ENCODE data around the gene SP100.
"Not testable (repeated sequence)": the region's sequence is repeated elsewhere in the genome, so short reads cannot be mapped to it uniquely, and the experiment has no call there.

SP100 gene

DNA sequence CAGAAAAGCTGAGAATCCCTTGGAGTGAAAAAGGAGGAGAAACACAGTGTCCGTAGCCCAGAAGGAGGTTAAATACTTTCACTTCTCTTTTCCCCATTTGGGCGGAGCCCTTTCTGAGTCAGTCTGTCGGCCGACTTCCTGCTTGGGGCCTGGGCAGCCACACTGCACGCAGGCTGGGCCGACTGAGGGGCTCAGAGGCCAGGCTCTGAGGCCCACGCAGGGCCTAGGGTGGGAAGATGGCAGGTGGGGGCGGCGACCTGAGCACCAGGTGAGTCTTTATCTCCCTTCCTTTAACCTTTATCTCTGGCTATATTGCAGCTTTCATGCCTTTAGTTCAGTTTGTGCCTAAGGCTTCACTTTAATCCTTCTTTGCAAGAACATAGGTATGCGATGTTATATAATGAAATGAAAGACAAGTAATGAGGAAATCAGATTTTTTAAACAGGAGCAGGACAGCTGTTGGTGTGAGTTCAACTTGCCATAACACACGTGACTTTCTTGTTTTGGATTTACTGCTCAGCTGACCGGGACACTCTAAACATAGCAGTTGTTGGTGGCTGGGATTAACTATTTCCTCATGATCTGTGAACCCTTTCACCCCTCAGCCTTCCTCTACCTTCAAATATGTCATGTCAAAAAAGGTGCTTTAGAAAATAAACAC lies at the start of gene SP100:
TSS of gene SP100 (plus strand) at position 141 of the 661 bp plus-strand sequence. CDS start at position 237, 96 bp downstream.
- DNase-seq (ENCODE audit: low read depth), result peak; percentile 77

DNA sequence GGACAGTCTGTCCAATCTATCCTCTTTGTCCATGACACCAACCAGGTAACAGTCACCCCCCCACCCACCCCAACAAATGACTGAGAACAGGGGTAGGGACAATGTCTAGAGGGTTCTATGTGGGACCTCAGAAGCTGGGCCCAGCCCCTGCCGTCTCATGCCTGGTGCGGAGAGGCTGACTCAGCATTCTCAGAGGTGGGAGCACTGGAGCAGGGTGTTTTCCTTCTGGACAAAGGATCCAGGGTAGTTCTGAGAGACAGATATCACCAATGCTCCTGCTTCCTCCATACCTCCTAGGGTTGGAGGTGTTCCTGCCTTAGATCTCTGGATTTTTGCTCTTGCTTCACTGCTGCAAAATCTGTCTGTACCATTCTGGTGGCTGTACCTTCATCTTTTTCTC lies 33.9 kb upstream of the SP100 start:
- DNase-seq (ENCODE audit: low read depth), result no peak

DNA sequence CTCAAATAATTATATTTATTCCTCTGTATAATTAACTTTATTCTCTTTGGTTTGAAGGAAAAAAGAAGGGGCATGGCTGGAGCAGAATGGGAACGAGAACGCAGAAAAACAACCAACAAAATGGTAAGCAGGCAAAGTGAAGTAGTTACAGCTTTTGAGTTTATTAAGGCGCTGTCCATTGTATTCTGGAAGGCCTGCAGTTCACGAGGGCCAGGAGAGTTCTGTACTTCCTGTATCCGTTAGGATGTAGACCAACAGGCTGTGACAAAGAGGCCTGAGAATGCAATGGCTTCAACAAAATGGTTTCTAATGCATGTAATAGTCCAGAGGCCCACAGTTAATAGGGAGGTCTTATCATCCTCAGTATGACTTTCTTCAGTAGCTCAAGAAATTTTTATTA lies 32.5 kb upstream of the SP100 start:
- no peak for DNase-seq (ENCODE audit: low read depth)

DNA sequence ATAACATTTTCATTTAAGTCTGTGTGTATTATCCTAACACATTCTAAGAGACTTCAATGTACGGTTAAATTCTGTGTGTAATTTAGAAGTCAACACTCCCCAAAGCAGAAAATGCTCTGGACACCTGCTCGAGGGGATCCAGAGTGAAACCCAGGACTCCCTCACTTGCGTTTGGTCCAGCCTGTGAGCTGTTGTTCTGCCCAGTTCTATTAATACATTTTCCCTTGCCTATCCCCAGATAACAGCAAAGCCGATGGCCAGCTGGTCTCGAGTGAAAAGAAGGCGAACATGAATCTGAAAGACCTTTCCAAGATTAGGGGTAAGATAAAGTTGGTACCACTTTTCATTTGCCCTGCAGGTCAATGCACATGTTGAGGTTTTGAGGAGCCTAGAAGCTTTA lies 31.0 kb upstream of the SP100 start:
- DNase-seq (ENCODE audit: low read depth), result no peak

DNA sequence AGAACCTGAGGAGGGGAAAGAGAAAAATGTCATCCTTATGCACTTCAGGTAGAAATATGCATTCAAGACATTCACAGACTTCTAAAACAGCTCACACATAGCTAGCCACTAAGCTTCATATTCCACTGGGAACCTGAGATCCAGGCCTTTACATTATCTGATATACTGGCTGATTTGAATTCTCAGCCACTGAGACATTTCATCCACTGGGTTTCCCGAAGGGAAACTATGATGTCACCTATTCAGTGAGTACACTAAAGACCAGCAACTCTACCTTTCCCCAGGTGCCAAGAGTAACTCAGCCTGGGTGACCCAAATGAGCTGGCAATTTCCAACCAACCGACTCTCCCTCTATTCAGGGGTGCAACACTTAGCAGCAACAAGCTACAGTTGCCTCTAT lies 21.7 kb upstream of the SP100 start:
- DNase-seq (ENCODE audit: low read depth), result no peak

DNA sequence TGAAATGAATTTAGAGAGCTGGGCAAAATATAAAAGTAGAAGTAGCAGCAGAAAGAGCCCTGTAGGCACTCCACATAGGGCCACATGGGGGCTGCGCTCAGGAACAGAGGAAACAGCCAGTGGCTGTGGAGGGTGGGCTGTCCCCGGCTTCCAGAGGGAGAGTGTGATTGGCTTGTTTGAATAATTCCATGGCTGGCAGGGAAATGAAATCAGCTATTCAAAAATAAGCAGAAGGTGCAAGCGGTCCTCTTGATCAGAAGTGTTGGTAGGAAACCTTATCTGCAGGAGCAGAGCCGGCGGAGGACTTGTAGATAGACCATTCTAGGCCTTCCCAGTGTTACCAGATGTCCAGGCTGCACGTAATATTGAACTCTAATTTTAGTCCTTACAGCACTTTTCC lies 17.3 kb upstream of the SP100 start:
- DNase-seq (ENCODE audit: low read depth), result not testable (repeated sequence)

DNA sequence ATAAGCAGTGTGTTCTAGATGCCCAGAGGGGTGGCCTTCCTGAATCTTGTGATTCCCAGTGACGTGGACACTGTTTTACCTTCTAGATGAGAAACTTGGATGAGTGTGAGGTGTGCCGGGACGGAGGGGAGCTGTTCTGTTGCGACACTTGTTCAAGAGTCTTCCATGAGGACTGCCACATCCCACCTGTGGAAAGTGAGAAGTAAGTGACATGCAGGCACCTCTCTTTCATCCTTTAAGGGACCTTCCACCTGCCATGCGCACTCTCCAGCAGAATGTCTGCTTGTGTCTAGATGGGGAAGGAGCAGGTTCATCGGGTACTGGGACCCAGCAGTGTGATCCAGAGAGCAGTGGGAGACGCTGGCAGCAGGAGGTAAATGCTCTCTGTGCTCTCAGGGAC lies 16.0 kb upstream of the SP100 start:
- no peak for DNase-seq (ENCODE audit: low read depth)

DNA sequence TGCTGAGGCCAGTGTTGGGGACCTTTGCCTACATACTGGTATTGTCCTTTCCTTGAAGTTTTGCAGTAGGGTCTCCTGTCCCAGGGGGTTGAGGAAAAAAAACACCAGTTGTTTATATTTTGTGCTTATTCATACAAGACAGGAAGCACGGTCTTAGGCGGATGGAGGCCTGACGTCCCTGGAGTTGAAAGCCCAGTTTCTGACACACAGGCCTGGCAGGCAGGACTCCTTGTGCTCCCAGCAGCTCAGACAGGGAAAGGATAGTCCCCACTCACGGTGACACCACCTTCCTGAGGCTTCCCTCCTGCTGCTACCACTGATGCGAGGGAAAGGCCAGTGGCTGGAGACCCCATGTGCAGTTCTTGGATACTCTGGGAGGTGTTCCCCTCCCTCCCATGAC lies 15.5 kb upstream of the SP100 start:
- DNase-seq (ENCODE audit: low read depth), result no peak

DNA sequence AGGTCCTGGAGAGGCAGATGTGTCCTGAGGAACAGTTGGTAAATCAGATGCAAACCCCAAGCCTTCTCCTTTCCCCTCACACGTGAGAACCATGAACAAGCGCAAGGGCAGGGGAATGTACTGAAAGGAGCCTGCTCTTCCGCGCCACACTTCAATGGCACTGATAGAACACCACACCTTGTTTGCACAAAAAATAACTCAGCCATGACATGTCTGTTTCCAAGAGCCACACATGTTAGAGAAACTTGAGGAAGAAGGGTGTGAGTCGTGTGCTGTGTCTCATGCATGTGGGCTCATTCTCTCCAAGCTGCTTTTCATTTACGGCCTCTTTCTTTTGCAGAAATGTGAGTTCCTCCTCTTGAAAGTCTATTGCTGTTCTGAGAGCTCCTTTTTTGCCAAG lies 15.0 kb upstream of the SP100 start:
- not testable (repeated sequence) for DNase-seq (ENCODE audit: low read depth)

DNA sequence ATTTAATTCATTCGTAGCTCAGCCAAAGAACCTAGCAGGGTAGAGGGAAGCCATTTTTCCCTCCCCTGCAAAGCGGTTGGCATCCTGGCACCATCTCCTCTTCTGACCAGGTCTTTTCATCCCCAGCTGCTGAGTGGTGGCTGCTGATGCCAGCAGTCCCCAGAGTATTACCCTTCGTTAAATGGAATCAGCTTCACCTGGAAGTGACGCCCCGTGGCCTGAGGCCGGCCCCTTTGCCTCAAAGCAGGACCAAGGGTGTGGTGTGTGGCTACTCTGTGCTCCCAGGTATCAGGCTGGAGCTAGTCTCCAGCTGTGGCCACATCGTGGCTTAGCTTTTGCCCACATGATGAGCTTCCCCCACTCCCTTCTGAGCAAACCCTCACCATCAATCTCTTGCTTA lies 12.3 kb upstream of the SP100 start:
- DNase-seq (ENCODE audit: low read depth), result no peak

DNA sequence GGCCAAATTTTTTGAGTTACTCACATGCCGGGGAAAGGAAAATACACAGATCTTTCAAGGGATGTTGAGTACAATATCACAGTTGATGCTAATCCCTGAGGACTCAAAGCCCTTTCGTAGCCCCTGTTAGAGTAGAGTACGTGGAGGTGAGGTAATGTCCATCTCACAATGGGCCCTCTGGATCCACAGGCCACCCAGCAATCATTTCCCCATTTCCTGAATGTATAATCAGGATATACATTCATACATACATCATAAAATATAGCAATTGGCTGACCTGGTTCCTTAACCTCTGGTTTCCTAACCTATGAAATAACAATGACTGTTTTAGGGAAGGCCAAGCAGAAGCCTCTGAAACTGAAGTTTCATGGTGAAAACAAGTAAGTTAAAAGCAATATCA lies 10.2 kb upstream of the SP100 start:
- no peak for DNase-seq (ENCODE audit: low read depth)

DNA sequence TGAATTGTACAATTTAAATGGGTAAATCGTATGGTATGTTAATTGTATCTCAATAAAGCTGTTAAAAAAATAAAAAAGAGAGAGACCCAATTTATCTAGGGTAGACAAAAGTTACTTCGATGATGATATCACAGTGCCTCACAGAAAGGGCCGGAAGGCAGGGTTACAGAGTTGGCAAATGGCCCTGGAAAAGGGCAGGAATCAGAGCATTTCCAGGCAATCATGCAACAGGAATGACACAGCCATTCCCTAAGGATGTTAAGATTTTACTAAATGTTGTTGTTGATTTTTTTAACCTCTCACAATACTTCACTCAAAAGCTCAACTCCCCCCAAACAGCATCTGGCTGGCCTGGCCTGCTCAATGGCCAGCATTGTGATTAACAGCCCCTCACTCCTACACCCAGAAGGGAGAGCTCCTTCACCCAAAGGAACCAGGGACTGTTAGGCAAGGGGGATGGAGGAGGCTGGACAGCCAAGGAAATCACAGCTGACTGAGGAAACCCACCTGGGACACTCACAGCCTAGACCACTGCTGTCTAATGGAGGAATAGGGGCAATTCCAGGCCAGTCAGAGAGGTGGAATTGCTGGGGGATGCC lies 7.7 kb upstream of the SP100 start:
- DNase-seq (ENCODE audit: low read depth), result peak; percentile 92

DNA sequence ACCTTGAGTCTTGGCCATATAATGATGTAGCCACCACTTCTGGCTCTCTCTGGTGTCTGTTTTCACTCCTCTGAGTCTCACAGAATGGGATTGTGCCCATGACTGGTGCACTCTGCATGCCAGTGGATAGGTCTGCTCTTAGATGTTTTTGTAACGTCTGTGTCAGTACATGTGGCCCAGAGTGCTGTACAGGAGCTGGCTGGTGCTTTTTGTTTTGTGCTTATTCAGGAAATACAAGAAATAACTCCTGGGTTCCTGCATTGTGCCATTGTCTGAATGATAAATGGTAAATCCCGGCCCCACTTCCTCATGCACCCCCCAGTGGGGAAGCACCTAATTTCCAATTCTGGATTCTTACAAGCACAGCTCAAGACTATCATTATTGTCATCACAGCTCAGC lies 6.7 kb upstream of the SP100 start:
- DNase-seq (ENCODE audit: low read depth), result not testable (repeated sequence)

DNA sequence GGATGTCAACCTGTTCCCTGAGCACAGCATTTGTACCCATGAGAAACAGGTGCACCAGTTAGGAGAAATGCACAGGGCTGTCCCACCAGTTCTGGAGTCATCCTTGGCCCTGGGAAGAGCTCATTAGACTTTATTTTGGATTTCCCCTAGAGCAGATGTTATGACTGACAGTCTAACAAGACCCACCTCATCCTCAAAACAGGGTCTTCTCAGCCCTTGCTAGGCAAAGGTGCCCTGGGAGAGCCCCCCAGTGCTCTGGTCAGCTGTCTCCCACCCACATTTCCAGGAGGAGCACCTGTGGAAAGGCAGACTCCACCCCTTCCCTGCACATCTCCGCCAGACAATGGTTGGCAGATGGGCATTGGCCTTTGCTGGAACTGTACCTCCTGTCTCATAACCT lies 5.7 kb upstream of the SP100 start:
- DNase-seq (ENCODE audit: low read depth), result no peak

DNA sequence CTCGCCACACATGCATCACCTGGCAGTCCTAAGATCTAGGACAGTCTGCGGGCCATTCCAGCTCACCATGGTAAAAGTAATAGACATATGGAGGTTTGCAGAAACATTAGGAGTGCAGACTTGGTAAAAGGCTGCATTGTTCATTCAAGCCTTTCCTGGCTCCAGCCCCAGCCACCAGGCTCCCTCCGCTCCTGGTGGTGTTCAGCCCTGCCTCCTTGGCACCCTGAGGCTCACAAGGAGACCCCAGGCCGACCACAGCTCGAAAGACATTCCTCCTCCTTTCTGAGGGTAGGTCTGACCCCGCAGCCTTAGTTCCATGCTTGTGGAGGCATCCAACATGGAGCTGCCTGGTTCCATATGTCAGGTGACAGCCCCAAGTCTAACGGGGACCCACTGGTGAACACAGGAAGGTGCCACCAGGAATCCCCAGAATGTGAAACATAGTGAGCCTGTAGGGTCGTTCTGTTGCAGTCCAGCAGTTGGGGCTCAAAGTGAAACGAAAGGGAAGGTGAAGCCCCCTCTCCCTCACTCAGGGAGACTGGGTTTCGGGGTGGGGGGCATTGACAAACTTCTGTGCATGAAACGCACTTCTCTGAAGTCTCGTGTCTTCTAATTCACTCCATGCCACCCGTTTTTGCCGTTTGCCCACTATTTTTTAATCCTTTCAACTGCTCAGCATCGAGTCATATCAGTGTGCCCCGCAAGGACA lies 5.0 kb upstream of the SP100 start:
- no peak for DNase-seq (ENCODE audit: low read depth)

DNA sequence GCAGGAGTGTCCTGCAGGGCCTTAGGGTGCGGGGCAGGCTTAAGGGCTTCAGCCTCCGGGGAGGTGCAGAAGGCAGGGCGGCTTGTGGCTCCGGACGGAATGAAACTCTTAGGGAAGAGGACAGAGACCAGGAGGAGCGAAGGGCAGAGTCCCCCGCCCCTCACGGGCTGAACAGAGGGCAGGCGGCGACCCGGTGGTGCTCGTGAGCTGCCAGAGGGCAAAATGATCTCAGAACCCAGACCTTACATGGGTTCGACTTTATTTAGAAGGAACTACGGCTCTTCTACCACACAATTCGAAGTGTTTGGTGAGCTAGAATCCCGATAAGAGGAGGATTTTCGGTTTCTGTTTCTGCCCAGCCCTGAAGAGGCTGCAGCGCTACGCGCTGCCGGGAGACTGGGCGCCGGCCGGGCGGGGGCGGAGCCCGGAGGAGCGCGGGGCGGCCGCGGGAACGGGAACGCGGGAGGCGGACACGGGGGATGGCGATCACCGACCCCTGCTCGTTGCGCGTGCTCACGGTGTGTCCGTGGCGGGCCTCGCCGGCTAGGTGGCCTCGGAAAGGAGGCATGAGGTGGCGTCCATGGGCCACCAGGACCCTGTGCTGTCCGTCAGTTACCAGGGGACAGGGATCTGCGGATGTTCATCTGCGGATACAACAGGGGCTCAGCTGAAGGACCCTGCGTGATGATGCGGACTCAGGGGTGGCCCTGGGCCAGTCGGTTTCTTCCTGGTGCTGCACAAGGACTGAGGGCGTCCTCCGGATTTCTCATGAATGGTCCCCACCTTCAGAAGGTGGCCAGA lies 4.2 kb upstream of the SP100 start:
- DNase-seq (ENCODE audit: low read depth), result no peak

DNA sequence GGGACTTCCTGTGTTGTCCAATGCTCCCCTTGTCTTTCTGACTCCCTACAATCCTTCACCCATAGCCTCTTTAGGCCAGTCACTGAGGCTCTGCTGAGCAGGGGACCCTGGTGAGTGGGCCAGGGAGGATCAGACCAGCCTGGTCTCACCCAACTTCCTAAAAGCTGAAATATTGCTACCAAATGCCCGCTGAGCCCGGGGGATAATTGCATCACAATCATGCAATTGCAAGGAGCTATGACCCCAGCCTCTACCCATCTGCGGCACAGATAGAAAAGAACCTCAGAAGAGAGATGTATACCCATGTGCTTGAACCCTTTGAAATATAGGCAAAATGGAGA lies 3.7 kb upstream of the SP100 start:
- DNase-seq (ENCODE audit: low read depth), result no peak

DNA sequence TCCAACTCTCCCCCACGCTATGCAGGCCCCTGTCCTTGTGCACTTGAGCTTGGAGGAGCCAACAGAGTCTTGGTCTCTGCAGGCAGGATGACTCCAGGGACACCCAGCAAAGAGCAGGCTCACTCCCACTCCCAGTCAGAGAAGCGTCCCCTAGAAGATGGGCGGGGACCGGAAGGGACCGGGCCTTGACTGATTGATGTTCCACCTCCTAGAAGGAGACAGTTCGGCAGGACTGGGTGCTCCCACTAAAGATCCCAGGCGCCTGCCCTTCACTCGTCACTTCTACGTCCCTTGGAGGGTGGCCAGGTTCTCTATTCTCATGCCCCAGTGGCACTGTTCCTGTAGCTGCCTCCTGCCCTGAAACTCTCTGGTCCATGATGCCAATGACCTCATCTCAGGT lies 3.2 kb upstream of the SP100 start:
- DNase-seq (ENCODE audit: low read depth), result no peak

DNA sequence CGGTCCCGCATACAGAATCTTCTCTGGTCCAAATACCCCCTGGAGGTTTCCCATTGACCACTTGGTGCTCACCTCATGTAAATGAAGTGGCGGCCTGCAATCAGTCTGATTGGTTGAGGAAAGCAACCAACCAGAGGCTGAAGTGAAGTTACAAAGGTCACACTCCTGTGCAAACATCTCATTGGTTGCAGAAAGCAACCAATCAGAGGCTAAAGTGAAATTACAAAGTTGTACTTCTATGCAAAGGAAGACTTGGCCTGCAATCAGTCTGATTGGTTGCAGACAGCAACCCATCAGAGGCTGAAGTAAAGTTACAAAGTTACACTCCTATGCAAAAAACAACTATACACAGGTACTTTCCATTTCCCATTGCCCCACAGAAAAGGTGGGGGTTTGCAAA lies 2.5 kb upstream of the SP100 start:
- no peak for DNase-seq (ENCODE audit: low read depth)

DNA sequence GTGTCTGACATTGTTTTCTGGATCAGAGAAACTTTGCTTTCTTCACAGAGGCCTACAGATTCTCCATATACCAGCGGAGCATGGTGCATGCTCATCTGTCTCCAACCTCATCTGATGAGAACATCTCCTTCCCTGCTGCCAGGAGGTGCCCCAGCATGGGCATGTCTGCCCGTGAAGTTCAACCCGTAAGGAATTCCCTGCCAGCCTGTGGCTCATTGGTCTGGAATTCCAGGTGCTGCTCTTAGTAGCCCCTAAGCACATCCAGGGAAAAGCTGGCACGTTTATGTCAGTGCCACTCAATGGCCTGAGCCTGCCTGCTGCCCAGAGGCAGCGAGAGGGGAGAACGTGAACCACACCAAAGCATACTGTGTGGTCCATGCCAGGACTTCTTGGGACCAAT lies 1.7 kb upstream of the SP100 start:
- DNase-seq (ENCODE audit: low read depth), result no peak

DNA sequence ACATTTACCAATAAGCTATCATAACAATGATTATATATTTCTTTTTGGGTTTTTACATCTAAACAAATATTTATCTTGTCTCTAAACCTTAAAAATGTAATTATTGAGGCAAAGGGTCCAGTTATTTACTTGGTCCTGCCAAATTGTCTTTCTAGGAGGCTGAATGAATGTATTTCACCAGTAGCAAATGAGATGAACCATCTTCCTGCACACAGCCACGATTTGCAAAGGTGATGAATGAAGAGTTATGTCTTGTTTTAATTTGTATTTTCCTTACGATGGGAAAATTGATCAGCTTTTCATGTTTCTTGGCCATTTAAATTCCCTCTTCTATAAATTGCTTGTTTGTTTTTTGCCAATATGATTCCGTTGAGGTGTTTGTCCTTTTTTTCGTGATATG lies 1.4 kb downstream of the SP100 start:
- no peak for DNase-seq (ENCODE audit: low read depth)

DNA sequence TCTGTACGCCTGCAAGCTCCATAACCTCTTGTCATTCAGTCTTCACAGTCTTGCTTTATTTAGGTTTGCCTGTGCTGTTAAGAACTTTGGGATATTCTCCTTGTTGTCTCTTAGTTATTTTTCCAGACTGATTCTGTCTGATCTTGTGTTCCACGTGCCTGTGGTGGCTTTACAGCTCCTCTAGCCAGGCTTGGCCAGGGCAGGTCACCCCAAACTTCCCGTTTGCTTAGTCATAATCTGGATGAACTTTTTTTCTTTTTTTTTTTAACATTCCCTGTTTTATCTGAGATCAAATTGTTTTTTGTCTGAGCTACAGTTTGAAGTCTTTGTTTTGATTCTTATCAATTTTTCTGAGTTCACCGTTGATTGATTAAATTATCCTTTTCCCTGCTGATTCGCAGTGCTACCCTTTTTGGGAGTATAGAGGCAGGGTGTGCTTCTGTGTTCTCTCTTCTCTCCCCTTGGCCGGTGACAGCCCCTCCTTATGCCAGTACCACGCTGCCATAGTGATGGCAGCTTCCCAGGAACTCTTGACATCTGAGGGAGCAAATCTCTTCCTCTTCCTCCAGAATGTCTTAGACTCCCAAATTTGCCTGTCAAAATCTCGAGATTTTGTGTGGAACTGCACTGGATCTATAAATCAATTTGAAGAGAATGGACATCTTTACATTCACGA lies 2.5 kb downstream of the SP100 start:
- DNase-seq (ENCODE audit: low read depth), result peak; percentile 67
